ENCODE results near the gene FOXC2.

FOXC2 gene

DNA sequence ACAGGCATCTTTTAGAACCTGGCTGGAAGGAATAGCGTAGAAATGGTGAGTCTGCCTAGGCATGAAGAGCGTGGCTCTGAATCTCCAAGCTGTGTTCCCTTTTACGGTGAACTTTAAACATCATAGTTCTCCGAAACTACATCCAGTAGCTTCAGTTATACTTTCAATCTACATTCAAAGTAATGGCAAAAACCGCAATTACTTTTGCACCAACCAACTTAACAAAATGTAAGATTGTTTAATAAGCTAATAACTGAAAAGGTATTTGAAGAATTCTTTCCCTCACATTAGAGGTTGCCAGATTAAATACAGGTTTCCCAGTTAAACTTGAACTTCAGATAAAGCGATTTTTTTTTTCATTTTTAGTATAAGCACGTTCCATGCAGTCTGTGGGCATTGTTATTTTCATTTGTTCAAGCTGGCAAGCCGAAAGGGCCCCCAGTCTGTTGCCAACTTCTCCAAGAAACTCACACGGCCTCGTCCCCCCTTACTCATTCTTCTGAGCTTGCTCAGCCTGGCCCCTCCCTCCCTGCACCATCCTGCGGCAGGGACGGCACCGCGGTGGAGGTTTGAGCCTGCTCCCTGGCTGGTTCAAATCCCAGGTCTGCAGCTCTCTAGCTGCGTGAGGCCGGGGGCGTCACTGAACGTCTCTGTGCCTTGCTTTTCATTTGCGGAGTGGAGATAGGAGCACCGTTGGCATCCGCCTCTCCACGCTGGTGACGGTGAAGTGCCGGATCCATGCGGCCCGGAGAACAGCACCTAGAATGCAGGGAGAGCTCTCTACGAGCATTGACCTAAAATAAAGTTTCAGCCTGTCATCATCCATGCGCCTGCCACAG, 8.1 kb upstream of the FOXC2 start:
- no peak for DNase-seq

DNA sequence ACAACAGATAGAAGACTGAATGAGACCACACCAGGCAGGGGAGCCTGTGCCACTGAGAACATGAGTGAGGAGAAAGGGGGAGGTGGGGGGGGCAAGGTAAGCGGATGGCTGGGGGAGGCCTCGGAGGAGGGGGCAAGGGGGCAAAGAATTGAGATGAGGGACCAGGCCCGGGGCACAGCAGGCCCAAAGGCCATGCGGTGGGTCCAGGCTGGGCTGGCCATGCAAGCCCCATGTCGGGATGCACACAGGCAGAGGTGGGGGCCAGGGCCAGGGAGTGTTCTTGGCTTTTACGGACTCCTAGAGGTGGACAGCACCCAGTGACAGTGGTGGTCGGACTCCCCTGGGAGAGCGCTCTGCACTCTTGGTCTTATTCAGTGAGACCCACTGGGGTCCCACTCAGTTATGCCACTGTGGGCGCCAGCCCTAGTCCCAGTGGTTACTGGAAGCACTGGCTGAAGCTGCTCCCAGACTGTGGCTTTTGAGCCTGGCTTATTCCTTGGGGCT, 6.8 kb upstream of the FOXC2 start:
- DNase-seq: no peak

DNA sequence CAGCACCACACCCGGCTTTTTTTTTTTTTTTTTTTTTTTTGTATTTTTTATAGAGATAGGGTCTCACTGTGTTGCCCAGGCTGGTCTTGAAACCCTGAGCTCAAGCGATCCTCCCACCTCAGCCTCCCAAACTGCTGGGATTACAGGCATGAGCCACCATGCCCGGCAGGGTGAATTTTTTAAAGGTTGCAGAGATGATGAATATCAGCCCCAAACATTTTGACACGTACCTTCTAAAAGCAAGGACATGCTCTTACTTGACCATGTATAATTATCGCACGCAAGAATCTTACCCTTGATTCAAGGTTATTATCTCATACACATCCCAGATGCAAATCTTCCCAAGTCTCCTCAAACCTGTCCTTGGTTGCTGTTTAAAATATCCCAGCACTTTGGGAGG, 4.3 kb upstream of the FOXC2 start:
- DNase-seq: no peak

DNA sequence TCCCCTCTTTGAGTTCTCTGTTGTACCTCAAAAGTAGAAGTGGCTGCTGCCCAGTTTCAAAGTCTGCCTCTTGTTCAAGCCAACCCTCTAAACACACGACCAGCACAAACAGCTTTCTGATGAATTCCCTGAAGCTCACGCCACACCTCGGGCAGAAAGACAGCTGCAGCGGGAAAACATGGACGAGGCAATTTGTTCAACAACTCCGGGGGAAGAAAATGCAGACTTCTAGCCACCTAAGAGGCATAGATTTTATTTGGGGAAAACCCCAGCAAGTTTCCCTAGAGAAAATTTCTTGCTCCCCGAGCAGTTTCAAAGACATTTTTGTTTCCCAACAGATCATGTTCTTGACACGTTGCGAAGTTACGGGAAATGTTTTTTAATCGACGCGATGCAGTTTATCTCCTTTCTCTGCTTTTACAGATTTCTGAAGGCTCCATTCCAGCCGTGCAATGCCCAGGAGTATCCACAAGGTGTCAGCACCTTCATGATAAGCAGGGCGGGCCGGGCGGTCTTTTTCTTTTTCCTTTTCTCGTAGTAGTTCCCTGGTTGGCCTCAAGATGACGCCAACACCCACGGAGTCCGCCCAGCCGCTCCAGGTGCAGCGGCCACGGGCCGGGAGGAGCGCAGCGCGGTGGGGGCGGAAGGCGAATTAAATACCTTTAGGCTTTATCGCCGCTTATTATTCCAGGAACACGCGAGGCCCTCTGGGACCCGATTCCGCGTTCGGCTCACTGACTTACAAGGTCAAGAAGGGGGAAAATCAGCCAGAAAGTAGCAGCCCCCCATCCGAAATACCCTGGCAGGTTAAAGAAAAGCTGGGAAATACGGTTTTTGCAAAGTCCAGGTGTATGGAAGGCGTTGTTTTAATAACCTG, 2.9 kb upstream of the FOXC2 start:
- DNase-seq: peak; percentile 57 to 77 (median 75)

DNA sequence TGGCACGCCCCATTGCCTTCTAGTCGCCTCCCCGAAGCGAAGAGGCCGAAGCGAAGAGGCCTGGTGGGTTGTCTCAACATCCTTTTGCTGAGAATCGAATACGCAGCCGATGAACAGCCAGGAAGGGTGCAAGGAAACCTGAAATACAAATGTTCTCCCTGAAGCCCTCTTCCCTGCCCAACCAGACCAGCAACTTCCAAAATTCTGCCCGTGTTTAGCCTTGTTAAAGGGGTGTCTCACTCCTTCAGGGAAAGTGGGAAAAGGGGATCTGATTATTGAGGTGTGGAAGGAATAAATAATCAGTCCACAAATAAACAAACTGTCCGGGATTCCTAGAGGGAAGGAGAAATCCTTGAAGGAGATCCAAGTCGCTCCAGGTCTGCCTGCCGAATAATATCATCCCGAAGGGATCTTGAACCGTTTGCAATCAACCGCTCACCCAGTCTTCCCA, 1.4 kb upstream of the FOXC2 start:
- no peak for DNase-seq

DNA sequence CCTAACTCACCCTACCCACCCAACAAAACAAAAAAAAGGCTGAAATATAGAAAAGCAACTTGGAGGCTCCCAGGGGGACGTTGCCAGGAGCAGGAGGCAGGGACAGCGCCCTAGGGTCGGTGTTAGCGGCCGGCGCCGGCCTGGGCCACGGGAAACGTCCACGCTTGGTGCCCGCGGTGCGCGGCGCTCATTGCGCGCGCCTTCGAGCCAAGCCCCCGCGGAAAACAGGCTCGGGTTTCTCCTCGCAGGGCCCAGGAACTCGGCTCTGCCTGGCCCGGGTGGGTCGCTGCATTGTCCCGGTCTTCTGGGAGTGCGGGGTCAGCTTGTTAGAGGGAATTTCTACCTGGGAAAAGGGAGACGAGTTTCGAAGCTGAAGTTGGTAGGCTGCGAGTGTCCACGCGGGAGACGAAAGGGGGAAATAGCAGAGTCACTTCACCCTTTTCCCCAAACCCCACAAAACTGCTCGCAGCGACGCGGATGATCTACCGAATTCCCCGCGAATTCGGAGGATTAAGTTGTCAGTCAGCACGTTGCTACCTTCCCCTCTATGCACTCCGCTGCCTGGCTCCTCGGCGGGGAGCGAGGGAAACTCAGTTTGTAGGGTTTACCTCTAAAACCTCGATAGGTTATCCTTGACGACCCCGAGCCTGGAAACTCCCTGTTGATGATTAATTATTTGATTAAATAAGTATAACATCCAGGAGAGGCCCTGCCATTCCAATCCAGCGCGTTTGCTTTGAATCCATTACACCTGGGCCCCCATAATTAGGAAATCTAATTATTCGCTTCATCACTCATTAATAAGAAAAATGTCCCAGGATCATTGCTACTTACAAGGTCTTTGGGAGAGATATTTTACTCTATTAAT, 751 bp upstream of the FOXC2 start:
- DNase-seq: no peak

DNA sequence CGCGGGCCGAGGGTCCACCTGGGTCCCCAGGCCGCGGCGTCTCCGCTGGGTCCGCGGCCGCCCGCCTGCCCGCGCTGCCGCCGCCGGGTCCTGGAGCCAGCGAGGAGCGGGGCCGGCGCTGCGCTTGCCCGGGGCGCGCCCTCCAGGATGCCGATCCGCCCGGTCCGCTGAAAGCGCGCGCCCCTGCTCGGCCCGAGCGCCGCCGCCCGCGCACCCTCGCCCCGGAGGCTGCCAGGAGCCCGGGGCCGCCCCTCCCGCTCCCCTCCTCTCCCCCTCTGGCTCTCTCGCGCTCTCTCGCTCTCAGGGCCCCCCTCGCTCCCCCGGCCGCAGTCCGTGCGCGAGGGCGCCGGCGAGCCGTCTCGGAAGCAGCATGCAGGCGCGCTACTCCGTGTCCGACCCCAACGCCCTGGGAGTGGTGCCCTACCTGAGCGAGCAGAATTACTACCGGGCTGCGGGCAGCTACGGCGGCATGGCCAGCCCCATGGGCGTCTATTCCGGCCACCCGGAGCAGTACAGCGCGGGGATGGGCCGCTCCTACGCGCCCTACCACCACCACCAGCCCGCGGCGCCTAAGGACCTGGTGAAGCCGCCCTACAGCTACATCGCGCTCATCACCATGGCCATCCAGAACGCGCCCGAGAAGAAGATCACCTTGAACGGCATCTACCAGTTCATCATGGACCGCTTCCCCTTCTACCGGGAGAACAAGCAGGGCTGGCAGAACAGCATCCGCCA, 504 bp downstream of the FOXC2 start:
- DNase-seq: no peak

DNA sequence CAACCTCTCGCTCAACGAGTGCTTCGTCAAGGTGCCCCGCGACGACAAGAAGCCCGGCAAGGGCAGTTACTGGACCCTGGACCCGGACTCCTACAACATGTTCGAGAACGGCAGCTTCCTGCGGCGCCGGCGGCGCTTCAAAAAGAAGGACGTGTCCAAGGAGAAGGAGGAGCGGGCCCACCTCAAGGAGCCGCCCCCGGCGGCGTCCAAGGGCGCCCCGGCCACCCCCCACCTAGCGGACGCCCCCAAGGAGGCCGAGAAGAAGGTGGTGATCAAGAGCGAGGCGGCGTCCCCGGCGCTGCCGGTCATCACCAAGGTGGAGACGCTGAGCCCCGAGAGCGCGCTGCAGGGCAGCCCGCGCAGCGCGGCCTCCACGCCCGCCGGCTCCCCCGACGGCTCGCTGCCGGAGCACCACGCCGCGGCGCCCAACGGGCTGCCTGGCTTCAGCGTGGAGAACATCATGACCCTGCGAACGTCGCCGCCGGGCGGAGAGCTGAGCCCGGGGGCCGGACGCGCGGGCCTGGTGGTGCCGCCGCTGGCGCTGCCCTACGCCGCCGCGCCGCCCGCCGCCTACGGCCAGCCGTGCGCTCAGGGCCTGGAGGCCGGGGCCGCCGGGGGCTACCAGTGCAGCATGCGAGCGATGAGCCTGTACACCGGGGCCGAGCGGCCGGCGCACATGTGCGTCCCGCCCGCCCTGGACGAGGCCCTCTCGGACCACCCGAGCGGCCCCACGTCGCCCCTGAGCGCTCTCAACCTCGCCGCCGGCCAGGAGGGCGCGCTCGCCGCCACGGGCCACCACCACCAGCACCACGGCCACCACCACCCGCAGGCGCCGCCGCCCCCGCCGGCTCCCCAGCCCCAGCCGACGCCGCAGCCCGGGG, 1.3 kb downstream of the FOXC2 start:
- DNase-seq: no peak

DNA sequence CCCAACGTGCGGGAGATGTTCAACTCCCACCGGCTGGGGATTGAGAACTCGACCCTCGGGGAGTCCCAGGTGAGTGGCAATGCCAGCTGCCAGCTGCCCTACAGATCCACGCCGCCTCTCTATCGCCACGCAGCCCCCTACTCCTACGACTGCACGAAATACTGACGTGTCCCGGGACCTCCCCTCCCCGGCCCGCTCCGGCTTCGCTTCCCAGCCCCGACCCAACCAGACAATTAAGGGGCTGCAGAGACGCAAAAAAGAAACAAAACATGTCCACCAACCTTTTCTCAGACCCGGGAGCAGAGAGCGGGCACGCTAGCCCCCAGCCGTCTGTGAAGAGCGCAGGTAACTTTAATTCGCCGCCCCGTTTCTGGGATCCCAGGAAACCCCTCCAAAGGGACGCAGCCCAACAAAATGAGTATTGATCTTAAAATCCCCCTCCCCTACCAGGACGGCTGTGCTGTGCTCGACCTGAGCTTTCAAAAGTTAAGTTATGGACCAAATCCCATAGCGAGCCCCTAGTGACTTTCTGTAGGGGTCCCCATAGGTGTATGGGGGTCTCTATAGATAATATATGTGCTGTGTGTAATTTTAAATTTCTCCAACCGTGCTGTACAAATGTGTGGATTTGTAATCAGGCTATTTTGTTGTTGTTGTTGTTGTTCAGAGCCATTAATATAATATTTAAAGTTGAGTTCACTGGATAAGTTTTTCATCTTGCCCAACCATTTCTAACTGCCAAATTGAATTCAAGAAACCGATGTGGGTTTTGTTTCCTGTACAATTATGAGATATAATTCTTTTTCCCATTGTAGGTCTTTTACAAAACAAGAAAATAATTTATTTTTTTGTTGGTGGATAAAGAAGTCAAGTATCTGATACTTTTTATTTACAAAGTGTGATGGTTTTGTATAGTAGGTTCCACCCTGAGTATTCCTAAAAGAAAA, 2.3 kb downstream of the FOXC2 start:
- DNase-seq: no peak

DNA sequence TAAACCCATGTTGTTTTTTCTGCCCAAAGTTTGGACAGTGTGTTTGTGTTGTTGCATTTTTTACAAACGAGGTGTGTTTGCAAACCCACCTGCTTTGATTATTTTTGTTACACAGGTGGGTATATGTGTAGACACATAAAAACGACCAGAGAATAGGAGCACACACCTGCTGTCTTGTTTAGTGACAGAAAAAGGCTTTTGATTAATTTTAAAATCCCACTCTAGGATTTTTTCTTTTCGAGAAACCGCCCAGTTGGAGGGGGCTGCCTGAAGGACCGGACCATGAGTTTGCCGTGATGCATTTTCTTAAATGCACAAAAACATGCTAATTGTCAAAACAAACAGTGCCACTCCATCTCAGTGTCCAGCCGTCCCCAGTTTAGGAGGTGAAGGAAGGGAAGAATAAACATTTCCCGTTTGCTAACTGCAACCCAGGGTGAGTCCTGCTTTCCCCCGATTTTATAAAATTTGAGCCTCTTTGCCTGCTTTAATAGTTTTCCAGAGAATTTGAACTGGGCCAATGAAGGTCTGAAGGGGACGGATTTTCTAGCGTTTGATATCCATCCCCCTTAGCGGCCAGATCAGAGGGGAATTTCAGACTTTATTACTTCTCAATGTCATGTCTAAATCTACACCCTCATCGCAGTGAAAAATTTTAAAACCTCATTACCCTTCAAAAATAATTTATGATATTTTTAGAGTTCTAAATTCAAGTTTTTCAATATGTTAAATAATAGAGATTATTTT, 3.2 kb downstream of the FOXC2 start:
- DNase-seq: no peak

DNA sequence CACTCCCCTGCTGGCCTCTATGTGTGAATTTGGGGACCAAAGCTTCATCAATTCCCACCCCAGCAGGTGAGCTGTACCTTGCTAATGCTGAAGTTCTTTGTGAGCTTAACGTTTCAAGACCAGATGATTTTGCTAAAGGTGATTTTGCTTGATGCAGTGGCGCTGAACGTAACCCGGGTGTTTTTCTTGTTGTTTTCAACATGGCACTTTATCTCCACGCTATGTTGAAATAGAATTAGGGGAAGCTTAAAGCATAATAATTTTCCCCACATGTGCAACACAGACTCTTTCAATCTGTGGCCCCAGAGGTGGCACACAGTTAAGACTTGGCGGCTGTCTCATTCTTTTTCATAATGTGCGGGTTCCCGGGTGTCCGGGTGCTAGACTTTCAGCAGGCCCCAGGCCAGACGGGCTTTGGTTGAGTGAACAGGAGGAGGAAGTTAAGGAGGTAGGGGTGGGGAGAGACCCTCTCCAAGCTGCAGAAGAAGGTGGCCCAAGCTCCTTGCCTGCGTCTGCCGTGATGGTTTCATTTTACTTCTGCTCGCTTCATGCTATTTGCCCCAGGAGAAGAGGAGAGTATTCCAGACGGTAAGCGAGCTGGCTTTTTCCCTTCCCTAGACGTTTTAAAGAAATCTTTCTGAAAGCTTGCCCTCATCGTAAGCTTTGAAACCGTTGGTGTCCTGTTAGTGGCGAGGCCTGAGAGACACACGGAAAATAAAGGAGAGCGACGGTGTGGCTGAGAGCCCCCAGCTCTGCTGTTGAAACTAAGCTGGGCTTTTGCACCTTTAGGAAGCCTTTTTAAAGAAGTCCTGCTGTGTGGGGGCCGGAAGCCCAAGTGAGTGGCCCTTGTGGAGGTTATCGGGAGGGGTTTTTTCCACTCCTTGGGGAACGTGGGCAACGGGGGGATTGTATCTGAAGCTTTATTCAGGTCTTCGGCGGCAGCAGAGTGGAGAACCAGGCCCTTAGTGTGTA, 4.2 kb downstream of the FOXC2 start:
- no peak for DNase-seq

DNA sequence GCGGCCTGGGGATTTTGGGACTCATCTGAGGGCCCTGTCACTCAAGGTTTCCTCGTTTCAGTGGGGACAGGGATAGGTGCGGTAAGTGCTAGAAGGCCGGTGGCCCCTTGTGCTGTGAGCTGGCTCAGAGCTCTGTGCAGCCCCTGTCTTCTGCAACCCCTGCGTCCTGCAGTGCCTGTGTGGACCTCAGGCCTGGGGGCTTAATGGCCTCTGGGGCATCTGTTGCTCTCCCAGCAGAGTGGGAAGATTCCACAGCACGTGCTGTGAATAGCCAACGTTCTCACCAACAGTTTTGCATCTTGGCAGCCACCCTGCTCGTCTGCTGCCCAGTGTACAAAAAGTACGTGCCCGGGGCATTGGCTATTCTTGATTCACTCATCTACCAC, 4.9 kb downstream of the FOXC2 start:
- DNase-seq: no peak

DNA sequence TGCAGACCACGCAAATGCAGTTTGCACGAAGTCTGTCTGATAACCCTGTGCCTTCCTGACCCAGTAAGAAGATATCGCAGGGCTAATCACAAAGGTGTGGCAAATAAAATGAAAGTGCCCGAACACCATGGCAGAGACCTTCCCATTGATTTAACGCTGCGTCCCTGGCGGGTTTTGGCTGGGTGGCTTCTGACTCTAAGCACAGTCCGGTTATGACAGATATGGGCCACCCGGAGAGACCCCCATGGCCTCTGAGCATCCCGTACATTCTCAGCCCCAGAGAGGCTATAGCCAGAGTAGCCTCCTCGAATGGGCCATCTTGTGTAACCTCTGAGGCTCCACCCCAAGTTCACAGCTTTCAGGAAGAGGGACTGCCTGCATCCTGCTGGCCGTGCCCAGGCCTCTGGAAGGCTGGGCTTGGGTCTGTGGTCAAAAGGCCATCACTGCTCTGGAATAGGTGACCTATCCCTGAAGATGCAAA, 5.5 kb downstream of the FOXC2 start:
- no peak for DNase-seq

DNA sequence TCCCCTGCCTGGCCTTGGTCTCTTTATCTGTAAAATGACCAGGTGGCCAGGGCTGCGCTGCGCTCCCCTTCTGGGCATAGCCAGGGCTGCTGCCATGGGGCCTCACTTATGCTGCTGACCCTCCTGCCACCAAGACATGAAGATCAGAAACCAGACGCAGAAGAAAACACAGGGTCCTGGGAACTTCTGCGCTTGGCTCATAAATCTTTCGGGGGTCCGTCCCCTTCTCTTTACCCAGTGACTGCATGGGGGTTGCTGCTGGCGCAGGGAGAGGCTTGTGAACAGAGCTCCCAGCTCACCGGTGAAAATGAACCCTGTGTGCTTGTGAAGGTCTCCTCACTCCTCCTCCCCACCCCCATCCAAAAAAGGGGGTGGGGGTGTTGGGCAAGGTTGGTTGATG, 6.0 kb downstream of the FOXC2 start:
- DNase-seq: no peak

DNA sequence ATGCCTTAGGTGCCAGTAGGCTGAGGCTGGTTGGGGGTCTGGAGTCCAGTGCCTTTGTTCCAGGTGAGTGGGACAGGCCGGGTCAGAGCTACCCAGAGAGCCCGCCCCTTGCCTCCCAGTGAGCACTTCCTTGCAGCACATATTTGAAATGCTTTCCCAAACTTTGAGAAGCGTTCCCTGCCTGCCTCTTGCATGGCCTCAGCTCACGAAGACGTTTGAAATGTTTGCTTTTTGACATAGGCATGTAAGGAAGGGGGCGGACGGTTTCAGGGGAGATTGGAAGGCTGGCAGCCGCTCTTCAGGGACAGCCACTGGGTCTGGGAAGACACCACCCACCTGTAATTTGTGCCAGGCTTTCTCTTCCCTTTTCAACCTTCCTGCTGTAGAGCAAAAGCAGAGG, 6.6 kb downstream of the FOXC2 start:
- no peak for DNase-seq

DNA sequence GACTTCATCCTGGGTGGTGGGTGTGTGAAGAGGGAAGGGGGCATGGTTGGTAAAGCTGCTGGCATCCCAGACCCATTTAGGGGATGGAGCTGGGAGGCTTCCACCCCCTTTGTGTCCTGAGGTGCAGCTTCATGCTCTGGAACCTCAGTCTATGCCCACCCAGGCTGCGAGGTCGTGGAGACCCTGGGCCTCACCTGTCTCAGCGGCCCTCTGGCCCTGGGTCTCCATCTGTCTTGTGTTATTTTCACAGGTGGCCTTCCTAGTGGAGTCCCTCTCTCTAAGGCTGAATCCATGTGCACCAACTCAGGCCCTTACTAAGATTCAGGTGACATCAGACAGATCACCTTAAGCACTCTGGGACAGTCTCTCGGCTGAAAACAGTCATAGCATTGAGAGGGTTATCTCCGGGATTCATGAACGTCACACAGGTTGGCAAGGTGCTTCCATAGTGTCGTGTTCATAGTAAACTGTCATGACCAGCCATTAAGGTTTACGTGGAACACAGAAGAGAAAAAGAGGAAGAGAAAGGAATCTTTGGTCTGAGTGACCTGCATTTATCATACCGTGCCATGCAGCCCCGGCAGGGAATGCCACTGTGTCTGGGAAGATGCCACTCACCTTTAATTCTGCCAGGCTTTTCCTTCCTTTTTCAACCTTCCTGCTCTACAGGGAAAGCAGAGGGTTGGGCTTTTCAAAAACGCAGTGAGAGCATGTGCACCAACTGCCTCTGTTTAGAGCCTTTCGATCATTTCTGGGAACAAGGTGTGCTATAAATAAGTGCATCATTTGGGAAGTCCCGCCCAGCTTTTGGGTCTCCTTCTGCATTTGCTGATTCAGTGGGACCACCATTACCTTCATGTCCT, 7.2 kb downstream of the FOXC2 start:
- DNase-seq: no peak

DNA sequence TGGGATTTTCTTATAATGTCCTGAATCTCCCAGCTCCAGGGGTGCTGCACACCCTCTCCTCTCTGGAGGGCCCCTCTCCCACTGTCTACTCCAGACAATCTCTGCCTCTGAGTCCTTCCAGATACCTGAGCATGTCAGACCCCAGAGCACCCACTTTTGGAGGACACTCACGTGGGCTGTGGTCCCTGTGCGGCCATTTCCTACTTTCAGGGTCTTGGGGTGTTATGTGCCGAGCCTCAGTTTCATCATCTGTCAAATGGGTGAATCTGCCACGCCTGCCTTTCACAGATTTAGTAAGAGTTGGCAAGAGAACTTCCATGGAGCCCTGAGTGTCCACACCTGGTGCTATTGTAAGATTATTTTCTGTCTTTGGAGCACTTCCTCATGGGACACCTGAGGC, 8.0 kb downstream of the FOXC2 start:
- DNase-seq: no peak

All from activated naive CD4-positive, alpha-beta T cell (primary cell).